SH-SY5Y (cell line): ENCODE measurements around the gene TLE6.

Experiments used
- GATA2 ChIP-seq: IDR thresholded peaks from 2 replicates; pipeline ENCODE4 v1.6.1; 2011; ENCODE audit warnings: mild to moderate bottlenecking, low read depth, low read length
- GATA3 ChIP-seq: IDR thresholded peaks from 2 replicates; pipeline ENCODE4 v1.6.1; 2011; ENCODE audit warnings: low read depth, mild to moderate bottlenecking, low read length, moderate library complexity

The TLE6 gene

DNA sequence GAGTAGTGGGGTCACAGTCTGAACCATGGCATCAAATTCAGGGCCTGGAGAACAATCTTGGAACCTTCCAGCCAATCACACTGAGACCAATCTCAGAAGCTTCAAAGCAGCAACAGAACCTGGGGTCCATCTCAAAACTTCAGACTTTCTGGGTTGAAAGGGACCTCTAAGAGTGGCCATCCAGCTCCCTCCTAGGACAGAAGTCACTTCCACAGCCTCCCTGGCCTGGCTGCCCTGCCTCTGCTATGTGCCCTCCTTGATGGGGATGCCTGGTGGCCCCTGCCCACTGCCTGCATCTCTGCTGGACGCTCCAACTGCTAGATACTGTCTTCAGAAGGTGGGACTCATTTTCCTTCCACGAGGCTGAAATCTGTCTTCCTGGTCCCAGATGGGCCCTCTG lies 49.9 kb downstream of the TLE6 start:
- TF ChIP-seq GATA2: no peak
- TF ChIP-seq GATA3: no peak

DNA sequence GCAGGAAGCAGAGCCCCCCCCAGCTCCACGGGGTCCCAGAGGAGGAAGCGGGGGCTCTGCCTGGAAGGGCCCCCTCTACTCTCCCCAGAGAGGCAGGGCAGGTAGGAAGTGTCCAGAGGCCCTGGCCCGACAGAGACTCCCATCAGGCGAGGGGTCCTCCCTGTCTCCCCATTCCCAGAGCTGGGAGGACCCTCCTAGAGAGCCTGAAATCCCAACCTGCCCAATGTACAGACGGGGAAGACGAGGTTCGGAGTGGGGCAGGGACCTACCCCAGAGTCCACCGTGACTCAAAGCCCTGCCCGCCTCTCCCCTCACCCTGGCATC lies 50.6 kb downstream of the TLE6 start:
- TF ChIP-seq GATA2 (no peak), GATA3 (no peak)

DNA sequence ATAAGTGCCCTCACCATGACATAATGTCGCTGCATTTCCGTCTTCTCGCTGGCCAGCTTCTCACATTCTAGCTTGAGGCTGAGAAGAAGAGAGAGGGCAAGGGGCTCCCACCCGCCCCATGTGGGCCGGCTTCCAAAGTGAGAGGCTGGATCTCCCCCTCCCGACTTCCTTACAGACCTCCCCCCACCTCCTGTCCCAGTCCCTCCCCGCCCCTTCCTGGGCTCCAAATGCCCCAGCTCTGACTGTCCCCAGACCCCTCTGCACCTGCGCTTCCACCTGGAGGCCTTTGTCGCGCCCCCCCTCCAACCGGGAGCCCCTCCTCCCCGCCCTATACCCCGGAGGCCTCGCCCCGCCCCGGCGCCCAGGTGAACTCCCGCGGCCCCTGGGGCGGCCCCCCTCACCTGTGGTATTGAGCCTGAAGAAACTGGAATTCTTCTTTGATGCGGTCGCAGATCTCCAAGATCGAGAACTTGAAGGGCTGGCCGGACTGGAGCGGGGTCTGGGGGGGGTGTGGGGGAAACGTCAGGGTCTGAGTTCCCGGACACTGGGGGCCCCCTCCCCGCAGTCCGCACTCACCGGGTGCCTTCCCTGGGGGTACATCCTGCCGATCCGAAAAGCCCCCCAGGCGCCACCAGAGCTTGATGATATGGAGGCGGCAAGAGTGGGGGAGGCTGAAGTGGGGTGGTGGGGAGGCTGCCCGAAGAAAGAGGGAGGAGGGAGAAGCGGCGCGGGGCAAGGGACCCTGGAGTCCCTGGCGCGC lies 51.1 kb downstream of the TLE6 start:
- TF ChIP-seq GATA3: no peak
- no peak for TF ChIP-seq GATA2

DNA sequence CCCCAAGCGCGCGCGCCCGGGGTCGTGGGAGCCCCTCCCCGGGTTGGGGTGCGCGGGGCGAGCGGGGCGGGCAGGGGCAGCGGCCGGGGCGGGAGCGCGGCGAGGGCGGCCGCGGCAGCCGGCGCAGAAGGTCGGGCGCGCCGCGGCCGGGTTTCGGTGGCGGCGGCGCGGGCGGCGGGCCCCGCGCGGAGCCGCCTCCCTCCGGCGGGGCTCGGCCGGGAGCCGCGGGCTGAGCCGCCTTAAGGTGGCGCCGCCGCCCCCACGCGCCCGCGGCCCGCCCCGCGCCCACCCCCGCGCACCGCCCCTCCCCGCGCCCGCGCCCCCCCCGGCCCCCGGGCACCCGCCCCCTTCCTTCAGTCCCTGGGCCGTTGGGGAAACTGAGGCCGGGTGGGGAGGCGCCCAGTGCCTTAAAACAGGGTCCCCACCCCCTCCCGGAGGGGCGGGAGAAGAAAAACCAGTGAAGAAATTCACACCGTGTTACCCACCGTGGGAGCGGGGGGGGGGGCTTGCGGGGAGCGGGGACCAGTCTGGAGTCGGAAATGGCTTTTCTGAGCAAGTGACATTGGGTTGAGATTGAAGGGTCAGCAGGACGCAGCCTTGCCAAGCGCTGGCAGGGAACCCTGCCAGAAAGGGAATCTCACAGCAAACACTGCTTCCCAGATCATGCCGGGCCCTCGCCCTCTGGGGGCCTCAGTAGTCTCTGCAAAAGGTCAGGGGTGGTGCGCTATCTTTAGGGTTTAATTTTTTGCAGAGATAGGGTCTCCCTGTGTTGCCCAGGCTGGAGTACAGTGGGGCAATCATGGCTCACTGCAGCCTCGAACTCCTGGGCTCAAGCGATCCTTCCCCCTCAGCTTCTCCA lies 51.9 kb downstream of the TLE6 start, which contains the start of gene TLE2:
Gene TLE2 (minus strand): TSS at position 216 of the 859 bp plus-strand sequence. CDS start 376 bp downstream, outside the sequence.
- TF ChIP-seq GATA2: no peak
- TF ChIP-seq GATA3: no peak

GRCh38 chr19:3031607-3031867 lies 54.2 kb downstream of the TLE6 start:
- TF ChIP-seq GATA2 (no peak), GATA3 (no peak)

GRCh38 chr19:3033595-3034405 lies 56.4 kb downstream of the TLE6 start:
- TF ChIP-seq GATA3: no peak

GRCh38 chr19:3034406-3034655 lies 57.0 kb downstream of the TLE6 start:
- TF ChIP-seq GATA2 (no peak), GATA3 (no peak)

- no peak for TF ChIP-seq GATA3
- no peak for TF ChIP-seq GATA2
These were observed 57.5 kb downstream of the TLE6 start for GRCh38 chr19:3034656-3035541.

DNA sequence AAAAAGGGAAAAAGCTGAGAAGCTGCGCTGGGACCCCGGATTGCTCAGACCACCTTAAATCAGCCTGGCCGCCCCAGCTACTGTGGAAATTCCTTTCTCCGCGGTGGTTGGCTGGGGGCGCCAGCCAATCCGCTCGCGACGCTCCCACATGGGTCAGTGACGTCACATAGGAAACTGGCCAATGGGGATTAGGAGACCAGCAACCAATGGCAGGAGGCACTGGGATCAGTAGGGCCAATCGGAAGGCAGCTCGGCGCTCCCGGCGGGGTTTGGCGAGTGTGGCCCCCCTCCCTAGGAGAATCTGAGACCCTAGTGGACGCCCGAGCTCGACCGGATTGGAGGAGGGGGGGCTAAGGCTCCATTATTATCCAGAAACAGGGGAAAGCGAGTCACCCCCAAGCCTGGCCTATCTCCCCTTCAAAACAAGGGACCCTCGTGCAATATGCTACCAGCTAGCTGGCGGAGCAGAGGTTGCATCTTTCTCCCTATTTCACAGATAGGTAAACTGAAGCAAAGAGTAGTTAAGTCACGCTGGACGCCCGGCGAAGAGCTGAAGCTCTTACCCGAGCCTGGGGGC lies 58.3 kb downstream of the TLE6 start:
- TF ChIP-seq GATA2 (no peak), GATA3 (no peak)

- TF ChIP-seq GATA3 (no peak), GATA2 (0 out of 2 replicates have a peak, but pooled peaks have one; percentile 11)
These were observed 59.0 kb downstream of the TLE6 start for GRCh38 chr19:3036119-3036976.

GRCh38 chr19:3038214-3038613 lies 60.9 kb downstream of the TLE6 start:
- no peak for TF ChIP-seq GATA2
- TF ChIP-seq GATA3: no peak

DNA sequence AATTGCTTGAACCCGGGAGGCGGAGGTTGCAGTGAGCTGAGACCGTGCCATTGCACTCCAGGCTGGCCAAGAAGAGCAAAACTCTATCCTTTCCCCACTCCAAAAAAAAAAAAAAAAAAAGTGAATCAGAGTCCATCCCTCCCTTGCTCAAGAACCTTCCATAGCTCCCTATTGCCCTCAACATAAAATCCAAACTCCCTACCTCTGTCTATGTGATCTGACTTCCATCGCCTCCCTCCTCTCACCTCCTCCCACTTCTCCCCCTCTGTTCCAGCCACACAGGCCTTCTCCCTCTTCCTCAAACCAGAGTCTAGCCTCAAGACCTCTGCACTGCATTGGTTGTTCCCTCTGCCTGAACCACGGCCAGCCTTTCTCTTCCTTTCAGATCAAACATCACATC lies 61.8 kb downstream of the TLE6 start:
- TF ChIP-seq GATA2 (no peak), GATA3 (no peak)

GRCh38 chr19:3039641-3040077 lies 62.3 kb downstream of the TLE6 start:
- TF ChIP-seq GATA3: no peak
- TF ChIP-seq GATA2: no peak
